ENCODE measurements around the gene CEP128. TPM values are rescaled to one million over a fixed set of nuclear protein-coding genes. Genes with fewer than 3 reads are reported as not detected.

The CEP128 gene
- polyA plus RNA-seq, 1 of the 3 experiments (the other 2 are of a cell fraction) = 1.2 TPM

DNA sequence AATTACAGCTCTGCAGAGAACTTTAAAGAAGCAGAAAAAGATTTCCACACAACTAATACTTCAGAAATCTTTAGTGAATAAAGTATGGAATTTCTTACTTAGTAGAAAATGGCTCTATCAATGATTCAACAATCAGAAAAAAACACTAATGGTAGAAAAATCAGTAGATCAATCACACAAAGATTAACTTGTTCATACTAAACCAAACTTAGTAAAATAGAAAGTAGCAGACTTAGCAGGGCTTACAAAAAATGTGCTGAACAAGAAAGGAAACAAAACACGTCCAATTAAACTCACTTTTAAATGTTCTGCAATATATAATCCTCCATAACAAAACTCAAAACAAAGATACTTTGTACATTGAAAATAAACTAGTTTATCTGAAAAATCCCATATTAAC, 38.9 kb downstream of the CEP128 start:
- TF ChIP-seq NFIC (IDR thresholded peaks at IDR 0.05; ENCODE audit: borderline replicate concordance) (no peak), TAF1 (IDR thresholded peaks at IDR 0.05; ENCODE audit: borderline replicate concordance, low read depth, low read length) (no peak), RFX5 (IDR thresholded peaks at IDR 0.05; ENCODE audit: low read length) (no peak), SIN3A (IDR thresholded peaks at IDR 0.05; ENCODE audit: borderline replicate concordance, low read depth, low read length) (no peak), TEAD4 (IDR thresholded peaks at IDR 0.05; ENCODE audit: borderline replicate concordance, insufficient read depth) (no peak), GABPA (IDR thresholded peaks at IDR 0.05; ENCODE audit: low read depth) (no peak), POLR2AphosphoS5 (IDR thresholded peaks at IDR 0.05; ENCODE audit: low read depth, low read length) (no peak), EP300 (IDR thresholded peaks at IDR 0.05; ENCODE audit: borderline replicate concordance in 1 of 2, low read depth in 1 of 2, low read length in 1 of 2) (no peak)
- TF ChIP-seq, protein P1, sequence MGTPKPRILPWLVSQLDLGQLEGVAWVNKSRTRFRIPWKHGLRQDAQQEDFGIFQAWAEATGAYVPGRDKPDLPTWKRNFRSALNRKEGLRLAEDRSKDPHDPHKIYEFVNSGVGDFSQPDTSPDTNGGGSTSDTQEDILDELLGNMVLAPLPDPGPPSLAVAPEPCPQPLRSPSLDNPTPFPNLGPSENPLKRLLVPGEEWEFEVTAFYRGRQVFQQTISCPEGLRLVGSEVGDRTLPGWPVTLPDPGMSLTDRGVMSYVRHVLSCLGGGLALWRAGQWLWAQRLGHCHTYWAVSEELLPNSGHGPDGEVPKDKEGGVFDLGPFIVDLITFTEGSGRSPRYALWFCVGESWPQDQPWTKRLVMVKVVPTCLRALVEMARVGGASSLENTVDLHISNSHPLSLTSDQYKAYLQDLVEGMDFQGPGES (IDR thresholded peaks at IDR 0.05; ENCODE audit: low read depth, low read length) = no peak
- TF ChIP-seq, protein P2, sequence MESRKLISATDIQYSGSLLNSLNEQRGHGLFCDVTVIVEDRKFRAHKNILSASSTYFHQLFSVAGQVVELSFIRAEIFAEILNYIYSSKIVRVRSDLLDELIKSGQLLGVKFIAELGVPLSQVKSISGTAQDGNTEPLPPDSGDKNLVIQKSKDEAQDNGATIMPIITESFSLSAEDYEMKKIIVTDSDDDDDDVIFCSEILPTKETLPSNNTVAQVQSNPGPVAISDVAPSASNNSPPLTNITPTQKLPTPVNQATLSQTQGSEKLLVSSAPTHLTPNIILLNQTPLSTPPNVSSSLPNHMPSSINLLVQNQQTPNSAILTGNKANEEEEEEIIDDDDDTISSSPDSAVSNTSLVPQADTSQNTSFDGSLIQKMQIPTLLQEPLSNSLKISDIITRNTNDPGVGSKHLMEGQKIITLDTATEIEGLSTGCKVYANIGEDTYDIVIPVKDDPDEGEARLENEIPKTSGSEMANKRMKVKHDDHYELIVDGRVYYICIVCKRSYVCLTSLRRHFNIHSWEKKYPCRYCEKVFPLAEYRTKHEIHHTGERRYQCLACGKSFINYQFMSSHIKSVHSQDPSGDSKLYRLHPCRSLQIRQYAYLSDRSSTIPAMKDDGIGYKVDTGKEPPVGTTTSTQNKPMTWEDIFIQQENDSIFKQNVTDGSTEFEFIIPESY (IDR thresholded peaks at IDR 0.05; ENCODE audit: borderline replicate concordance, low read depth) = no peak
- TF ChIP-seq, protein P3, sequence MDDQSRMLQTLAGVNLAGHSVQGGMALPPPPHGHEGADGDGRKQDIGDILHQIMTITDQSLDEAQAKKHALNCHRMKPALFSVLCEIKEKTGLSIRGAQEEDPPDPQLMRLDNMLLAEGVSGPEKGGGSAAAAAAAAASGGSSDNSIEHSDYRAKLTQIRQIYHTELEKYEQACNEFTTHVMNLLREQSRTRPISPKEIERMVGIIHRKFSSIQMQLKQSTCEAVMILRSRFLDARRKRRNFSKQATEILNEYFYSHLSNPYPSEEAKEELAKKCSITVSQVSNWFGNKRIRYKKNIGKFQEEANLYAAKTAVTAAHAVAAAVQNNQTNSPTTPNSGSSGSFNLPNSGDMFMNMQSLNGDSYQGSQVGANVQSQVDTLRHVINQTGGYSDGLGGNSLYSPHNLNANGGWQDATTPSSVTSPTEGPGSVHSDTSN (IDR thresholded peaks at IDR 0.05) = no peak
- TF ChIP-seq, protein P4, sequence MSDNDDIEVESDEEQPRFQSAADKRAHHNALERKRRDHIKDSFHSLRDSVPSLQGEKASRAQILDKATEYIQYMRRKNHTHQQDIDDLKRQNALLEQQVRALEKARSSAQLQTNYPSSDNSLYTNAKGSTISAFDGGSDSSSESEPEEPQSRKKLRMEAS (IDR thresholded peaks at IDR 0.05; ENCODE audit: low read depth) = no peak
- H3K9me2 ChIP-seq = no peaks in the 10 kb centered on the region
- no peak for DNase-seq
- ChIA-PET CTCF (interaction anchor here (1.4 to 1.7 kb wide), 2 partner anchors 10 to 19 kb away, joined by 4 read pairs; no protein-coding TSS in a partner anchor), POLR2A (no interaction called here)
- no peak overlapping the region for H2AFZ ChIP-seq (ENCODE audit: low read depth)
- 95% methylated on average over 1 of the region's 1 CpG for WGBS (ENCODE audit: low lambda C conversion rate)
- no peaks in the 10 kb centered on the region for H3F3A ChIP-seq (replicated peaks; ENCODE audit: insufficient read depth)
- no peak overlapping the region for H3K9ac ChIP-seq
- H3K4me2 ChIP-seq = no peak overlapping the region
- H3K79me2 ChIP-seq (ENCODE audit: insufficient read depth) = 0 out of 2 replicates have a peak, but pooled peaks cover under 1% of the 10 kb centered on the region
- H4K20me1 ChIP-seq (ENCODE audit: insufficient read depth) = no peaks in the 10 kb centered on the region
- H3K4me3 ChIP-seq (ENCODE audit: low read depth in 2 of 2, low read length in 1 of 2) = no peak overlapping the region
- H3K36me3 ChIP-seq (replicated peaks in 1 of 2; ENCODE audit: control insufficient read depth in 1 of 2, insufficient read depth in 2 of 2, low read length in 1 of 2) = peaks cover 3 to 10% of the 10 kb centered on the region in 2 experiments
- H3K9me3 ChIP-seq = no peaks in the 10 kb centered on the region
- no peaks in the 10 kb centered on the region for H3K27me3 ChIP-seq (ENCODE audit: insufficient read depth)
- no peak overlapping the region for H3K27ac ChIP-seq (ENCODE audit: low read depth in 2 of 2, low read length in 1 of 2)
- H3K4me1 ChIP-seq (ENCODE audit: control insufficient read depth in 1 of 2, insufficient read depth in 2 of 2, low read depth in 1 of 2, low read length in 1 of 2) = no peaks in the 10 kb centered on the region

DNA sequence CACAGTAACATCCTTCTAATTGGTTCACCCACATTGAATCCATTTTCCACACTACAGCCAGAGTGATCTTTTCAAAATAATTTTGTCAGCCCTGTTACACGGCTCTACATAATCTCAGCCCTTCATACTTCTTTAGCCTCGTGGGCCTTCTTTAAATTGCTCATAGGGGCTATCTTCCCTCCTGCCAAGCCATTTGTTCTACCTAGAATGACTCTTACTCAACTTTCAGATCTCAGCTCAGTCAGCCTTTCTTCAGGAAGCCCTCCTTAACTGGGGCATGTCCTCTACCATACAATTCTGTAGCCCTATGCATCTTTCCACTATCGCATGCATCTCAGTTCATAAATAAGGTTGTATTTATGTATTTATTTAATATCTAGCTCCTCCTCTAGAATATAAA, 39.7 kb downstream of the CEP128 start:
- H3K36me3 ChIP-seq (replicated peaks in 1 of 2; ENCODE audit: control insufficient read depth in 1 of 2, insufficient read depth in 2 of 2, low read length in 1 of 2) = peaks cover 3 to 10% of the 10 kb centered on the region in 2 experiments
- H3K4me2 ChIP-seq = no peak overlapping the region
- H3K9me2 ChIP-seq = no peaks in the 10 kb centered on the region
- no peaks in the 10 kb centered on the region for H3K4me1 ChIP-seq (ENCODE audit: control insufficient read depth in 1 of 2, insufficient read depth in 2 of 2, low read depth in 1 of 2, low read length in 1 of 2)
- H3F3A ChIP-seq (replicated peaks; ENCODE audit: insufficient read depth) = no peaks in the 10 kb centered on the region
- no peaks in the 10 kb centered on the region for H3K9me3 ChIP-seq
- no peak overlapping the region for H2AFZ ChIP-seq (ENCODE audit: low read depth)
- ChIA-PET POLR2A (no interaction called here), CTCF (interaction anchor here (1.4 to 1.7 kb wide), 2 partner anchors 10 to 19 kb away, joined by 4 read pairs; no protein-coding TSS in a partner anchor)
- no peak overlapping the region for H3K9ac ChIP-seq
- WGBS (ENCODE audit: low lambda C conversion rate) = 84% methylated on average over 3 of the region's 3 CpGs
- TF ChIP-seq RAD21 (IDR thresholded peaks at IDR 0.05; ENCODE audit: low read length) (no peak), NRF1 (IDR thresholded peaks at IDR 0.05; ENCODE audit: low read depth, low read length) (no peak)
- TF ChIP-seq, protein P5, sequence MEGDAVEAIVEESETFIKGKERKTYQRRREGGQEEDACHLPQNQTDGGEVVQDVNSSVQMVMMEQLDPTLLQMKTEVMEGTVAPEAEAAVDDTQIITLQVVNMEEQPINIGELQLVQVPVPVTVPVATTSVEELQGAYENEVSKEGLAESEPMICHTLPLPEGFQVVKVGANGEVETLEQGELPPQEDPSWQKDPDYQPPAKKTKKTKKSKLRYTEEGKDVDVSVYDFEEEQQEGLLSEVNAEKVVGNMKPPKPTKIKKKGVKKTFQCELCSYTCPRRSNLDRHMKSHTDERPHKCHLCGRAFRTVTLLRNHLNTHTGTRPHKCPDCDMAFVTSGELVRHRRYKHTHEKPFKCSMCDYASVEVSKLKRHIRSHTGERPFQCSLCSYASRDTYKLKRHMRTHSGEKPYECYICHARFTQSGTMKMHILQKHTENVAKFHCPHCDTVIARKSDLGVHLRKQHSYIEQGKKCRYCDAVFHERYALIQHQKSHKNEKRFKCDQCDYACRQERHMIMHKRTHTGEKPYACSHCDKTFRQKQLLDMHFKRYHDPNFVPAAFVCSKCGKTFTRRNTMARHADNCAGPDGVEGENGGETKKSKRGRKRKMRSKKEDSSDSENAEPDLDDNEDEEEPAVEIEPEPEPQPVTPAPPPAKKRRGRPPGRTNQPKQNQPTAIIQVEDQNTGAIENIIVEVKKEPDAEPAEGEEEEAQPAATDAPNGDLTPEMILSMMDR (IDR thresholded peaks at IDR 0.05) = no peak
- H3K79me2 ChIP-seq (ENCODE audit: insufficient read depth) = no peaks in the 10 kb centered on the region
- H3K4me3 ChIP-seq (ENCODE audit: low read depth in 2 of 2, low read length in 1 of 2) = no peak overlapping the region
- DNase-seq = no peak
- H3K27ac ChIP-seq (ENCODE audit: low read depth in 2 of 2, low read length in 1 of 2) = no peak overlapping the region
- no peaks in the 10 kb centered on the region for H3K27me3 ChIP-seq (ENCODE audit: insufficient read depth)
- no peaks in the 10 kb centered on the region for H4K20me1 ChIP-seq (ENCODE audit: insufficient read depth)

All from SK-N-SH (cell line).